ENCODE data around the gene PTH1R. TPM values are rescaled to one million over a fixed set of nuclear protein-coding genes. Genes with fewer than 3 reads are reported as not detected.
A peak's percentile ranks its signal among the peaks of the same experiment; 100 is the strongest.

Gene PTH1R
- total RNA-seq, 2 donors from 2014 or later = not detected

GRCh38 chr3:46933261-46933660 is 55.7 kb downstream of the PTH1R start:
- Mint-ChIP-seq H3K4me3 (no peak overlapping the region), H3K9me3 (peaks cover 5% of the 10 kb centered on the region), H3K36me3 (ENCODE audit: low read depth) (peaks cover 54% of the 10 kb centered on the region), H3K27me3 (no peaks in the 10 kb centered on the region), H3K27ac (no peak overlapping the region), H3K4me1 (peaks cover 40% of the 10 kb centered on the region)
- ATAC-seq (replicated peaks) = no peak

DNA sequence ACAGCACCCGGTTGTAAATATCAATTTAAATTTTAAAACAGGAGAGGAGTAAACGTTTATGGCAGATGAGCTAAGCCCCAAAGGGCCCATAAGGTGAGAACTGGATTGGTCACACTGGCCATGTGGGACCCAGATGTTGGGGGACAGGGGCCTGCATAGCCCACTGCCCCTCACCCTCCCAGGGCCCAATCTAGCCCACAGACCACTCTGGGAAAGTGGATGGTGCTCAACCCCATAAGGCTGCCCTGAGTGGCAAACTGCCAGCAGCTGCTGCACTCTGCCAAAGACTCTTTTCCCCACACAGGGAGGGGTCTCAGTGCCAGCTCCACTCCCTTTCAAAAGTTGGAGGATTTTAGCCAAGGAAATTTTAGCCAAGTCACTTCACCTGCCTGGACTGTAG is 56.6 kb downstream of the PTH1R start:
- peaks cover 54% of the 10 kb centered on the region for H3K36me3 Mint-ChIP-seq (ENCODE audit: low read depth)
- peaks cover 36% of the 10 kb centered on the region for H3K4me1 Mint-ChIP-seq
- no peaks in the 10 kb centered on the region for H3K27me3 Mint-ChIP-seq
- H3K4me3 Mint-ChIP-seq = no peak overlapping the region
- no peak overlapping the region for H3K27ac Mint-ChIP-seq
- ATAC-seq (replicated peaks) = no peak
- H3K9me3 Mint-ChIP-seq = no peaks in the 10 kb centered on the region

DNA sequence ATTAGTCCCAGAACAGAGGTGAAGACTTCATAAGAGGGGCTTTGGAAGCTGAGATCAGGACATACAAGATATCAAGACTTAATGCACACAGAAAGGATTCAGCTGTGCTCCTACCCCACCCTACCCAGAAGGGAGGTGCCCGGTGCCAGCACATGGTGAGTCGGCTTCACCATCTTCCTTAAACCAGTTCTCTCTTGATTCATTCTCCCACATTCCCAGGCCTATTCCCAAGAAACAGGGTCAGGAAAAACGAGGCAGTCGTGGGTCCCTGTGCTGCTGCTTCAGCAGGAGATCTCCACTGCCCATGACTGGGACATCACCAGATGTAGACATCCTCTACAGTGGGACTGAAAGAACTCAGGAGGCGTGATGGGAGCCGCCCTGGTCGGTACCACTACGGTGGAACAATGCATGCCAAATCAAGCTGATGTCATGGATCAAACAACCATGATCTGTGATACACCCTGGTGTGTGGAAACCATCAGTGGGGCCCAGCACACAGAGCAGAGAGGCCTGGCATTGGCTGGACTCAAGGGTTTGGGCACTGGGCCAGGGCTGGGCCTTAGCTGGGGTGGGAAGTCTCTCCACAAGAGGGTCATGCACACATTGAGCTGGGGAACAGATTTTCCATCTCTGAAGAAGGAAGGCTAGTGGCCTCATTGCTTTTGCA is 57.1 kb downstream of the PTH1R start:
- Mint-ChIP-seq H3K36me3 (ENCODE audit: low read depth) (peaks cover 54% of the 10 kb centered on the region), H3K27me3 (no peaks in the 10 kb centered on the region), H3K27ac (no peak overlapping the region), H3K9me3 (no peaks in the 10 kb centered on the region), H3K4me1 (peaks cover 34% of the 10 kb centered on the region), H3K4me3 (no peak overlapping the region)
- ATAC-seq (replicated peaks) = no peak

DNA sequence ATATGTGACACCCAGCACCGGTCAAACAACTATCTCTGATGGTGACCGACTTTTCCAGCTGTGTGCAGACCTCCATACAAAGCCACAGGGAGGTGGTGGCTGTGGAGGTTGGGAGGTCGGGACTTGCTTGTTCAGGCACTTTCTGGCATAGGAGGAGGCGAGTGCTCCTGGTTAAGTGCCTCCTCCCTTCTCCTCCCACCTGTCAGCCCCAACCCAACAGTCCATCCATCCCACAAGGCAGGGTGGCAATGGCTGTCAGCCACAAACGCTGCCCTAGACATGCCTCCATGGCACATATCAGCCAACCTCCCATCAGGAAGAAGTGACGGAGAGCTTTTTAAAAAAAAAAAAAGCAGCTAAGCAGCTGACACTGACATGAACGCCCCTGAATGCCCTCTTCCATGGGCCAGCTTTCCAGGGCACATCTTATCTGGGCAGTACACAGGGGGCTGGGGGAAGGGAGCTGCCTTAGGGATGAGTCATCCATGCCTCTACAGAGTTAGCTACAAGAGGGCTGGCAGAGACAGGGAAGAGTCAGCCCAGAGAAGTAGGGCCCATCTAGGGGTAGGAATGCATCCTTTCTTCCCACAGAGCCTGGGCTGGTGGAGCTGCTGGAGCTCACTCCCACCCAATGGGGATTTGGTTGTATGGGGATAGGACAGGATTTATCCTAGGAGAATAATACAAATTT is 57.8 kb downstream of the PTH1R start:
- no peaks in the 10 kb centered on the region for H3K9me3 Mint-ChIP-seq
- no peaks in the 10 kb centered on the region for H3K27me3 Mint-ChIP-seq
- no peak overlapping the region for H3K4me3 Mint-ChIP-seq
- peak overlapping the region; percentile 70 for H3K27ac Mint-ChIP-seq
- H3K4me1 Mint-ChIP-seq = peaks cover 37% of the 10 kb centered on the region
- peaks cover 60% of the 10 kb centered on the region for H3K36me3 Mint-ChIP-seq (ENCODE audit: low read depth)
- ATAC-seq (replicated peaks) = no peak

DNA sequence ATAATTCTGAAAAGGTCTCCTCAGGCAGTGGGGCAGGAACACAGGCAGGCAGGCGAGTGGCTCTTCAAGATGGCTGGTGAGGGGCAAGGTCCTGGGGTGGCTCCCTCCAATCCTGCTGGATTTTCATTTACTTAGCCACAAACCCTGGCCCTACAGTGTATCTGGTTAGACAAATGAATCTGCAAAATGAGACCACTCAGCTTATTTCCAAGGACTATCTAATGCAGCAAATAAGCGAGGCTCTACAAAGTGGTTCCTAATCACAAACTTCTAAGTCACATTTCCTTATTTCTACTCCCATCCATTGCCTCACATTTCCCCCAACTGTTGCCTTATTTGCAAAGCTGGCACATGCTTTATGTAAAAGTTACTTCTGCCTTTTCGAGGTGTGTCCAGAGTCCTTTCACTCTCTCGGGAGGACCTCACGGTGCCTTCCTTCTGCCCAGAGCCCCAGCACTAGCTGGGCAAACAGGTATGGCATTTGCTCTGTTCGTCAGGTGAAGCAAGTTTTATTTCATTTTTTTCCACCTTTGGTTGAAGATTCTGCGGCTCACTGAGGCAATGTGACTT is 58.6 kb downstream of the PTH1R start:
- ATAC-seq (replicated peaks) = no peak
- Mint-ChIP-seq H3K9me3 (no peaks in the 10 kb centered on the region), H3K27me3 (no peaks in the 10 kb centered on the region), H3K27ac (peak overlapping the region; percentile 70), H3K4me3 (no peak overlapping the region), H3K36me3 (ENCODE audit: low read depth) (peaks cover 61% of the 10 kb centered on the region), H3K4me1 (peaks cover 43% of the 10 kb centered on the region)

- H3K27me3 Mint-ChIP-seq = no peaks in the 10 kb centered on the region
- H3K4me3 Mint-ChIP-seq = no peak overlapping the region
- peaks cover 37% of the 10 kb centered on the region for H3K4me1 Mint-ChIP-seq
- no peak for ATAC-seq (replicated peaks)
- H3K27ac Mint-ChIP-seq = peak overlapping the region; percentile 70
- no peaks in the 10 kb centered on the region for H3K9me3 Mint-ChIP-seq
- peaks cover 69% of the 10 kb centered on the region for H3K36me3 Mint-ChIP-seq (ENCODE audit: low read depth)
These were observed 59.3 kb downstream of the PTH1R start for GRCh38 chr3:46936733-46937250.

DNA sequence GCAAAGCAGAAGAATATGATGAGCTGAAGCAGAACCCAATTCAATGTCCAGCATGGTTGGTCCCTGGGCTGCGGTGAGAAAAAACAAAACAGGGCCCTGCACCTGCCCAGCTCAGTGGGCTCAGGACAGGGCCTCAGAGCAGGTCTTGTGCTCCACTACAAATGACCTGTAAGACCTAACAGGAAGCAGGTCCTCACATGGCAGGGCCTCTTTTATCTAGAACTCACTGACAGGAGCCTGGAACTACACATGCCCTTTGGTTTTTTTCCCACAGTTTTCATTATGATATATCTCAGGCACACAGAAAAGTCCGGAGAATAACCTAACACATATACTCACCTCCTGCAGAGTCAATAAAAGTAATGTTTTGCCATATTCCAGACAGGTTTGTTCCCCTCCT is 60.6 kb downstream of the PTH1R start:
- H3K36me3 Mint-ChIP-seq (ENCODE audit: low read depth) = peaks cover 80% of the 10 kb centered on the region
- H3K4me1 Mint-ChIP-seq = peaks cover 36% of the 10 kb centered on the region
- ATAC-seq (replicated peaks) = no peak
- H3K9me3 Mint-ChIP-seq = no peaks in the 10 kb centered on the region
- H3K27me3 Mint-ChIP-seq = no peaks in the 10 kb centered on the region
- H3K4me3 Mint-ChIP-seq = no peak overlapping the region
- H3K27ac Mint-ChIP-seq = peak overlapping the region; percentile 63

DNA sequence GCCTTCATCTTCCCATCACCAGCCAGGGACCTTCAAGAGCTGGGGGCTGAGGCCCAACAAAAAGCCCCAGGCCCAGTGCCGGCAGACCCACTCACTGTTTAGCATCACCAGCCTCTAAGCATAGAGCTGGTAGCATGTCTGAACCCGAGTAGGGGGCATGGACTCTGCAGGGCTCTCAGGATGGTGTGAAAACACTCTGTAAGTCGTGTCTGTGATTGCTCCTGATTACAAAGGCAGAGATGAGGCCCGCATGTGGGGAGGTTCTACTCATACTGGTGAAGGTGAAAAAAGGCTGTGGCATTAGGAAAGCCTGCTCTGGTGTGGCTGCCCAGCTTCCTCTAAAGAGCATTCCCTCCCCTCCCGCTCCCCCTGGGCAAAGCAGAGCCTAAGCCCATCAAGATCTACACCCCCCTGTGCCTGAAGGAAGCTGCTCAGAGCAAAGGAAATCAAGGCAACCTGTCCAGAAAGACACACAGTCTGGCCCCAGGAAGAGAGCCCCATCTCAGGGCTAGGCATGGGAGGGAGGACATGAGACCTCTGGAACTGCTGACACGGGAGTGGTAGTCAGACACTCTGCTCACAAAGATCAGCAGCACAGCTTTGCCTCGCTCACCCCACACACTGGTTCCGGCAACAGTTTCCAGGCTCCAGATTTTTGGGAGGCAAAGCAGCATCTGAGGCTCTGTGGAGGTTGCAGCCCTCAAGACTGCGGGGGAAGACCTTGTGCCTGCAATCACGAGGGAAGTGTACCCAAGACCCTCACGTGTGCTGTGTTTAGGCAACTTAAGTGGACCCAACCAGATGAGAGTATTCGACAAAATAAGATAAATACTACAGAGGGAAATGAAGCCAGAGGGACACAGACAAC is 62.3 kb downstream of the PTH1R start:
- peaks cover 87% of the 10 kb centered on the region for H3K36me3 Mint-ChIP-seq (ENCODE audit: low read depth)
- H3K4me1 Mint-ChIP-seq = peaks cover 43% of the 10 kb centered on the region
- no peak overlapping the region for H3K4me3 Mint-ChIP-seq
- H3K27me3 Mint-ChIP-seq = no peaks in the 10 kb centered on the region
- H3K9me3 Mint-ChIP-seq = no peaks in the 10 kb centered on the region
- no peak for ATAC-seq (replicated peaks)
- H3K27ac Mint-ChIP-seq = peak overlapping the region; percentile 77

DNA sequence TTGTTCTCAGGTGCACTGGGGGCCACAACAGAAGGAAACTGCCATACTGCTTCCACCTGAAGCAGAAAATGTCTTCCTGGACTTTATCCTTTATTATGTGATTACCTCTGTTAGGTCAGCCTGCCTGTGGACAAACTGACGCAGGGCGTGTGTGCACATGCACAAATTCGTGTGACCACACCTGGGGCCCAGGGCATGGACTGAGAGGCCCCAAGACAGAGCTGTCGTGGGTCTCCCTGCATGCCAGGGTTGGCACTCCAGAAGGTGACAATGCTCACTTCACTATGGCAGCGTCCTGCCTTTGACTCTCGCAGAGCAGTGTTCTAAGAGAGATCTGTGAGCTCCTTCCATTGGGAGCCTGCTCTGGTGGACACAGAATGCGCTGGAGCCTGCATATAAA is 64.6 kb downstream of the PTH1R start:
- no peak for ATAC-seq (replicated peaks)
- peaks cover 54% of the 10 kb centered on the region for H3K4me1 Mint-ChIP-seq
- H3K36me3 Mint-ChIP-seq (ENCODE audit: low read depth) = peaks cover 86% of the 10 kb centered on the region
- H3K9me3 Mint-ChIP-seq = no peaks in the 10 kb centered on the region
- H3K27me3 Mint-ChIP-seq = no peaks in the 10 kb centered on the region
- H3K4me3 Mint-ChIP-seq = peak overlapping the region; percentile 25
- H3K27ac Mint-ChIP-seq = peak overlapping the region; percentile 82

GRCh38 chr3:46942481-46943236 is 65.1 kb downstream of the PTH1R start:
- no peak for ATAC-seq (replicated peaks)
- Mint-ChIP-seq H3K27me3 (no peaks in the 10 kb centered on the region), H3K4me1 (peaks cover 59% of the 10 kb centered on the region), H3K27ac (peak overlapping the region; percentile 82), H3K9me3 (no peaks in the 10 kb centered on the region), H3K4me3 (peak overlapping the region; percentile 25), H3K36me3 (ENCODE audit: low read depth) (peaks cover 86% of the 10 kb centered on the region)

- no peaks in the 10 kb centered on the region for H3K9me3 Mint-ChIP-seq
- no peak for ATAC-seq (replicated peaks)
- H3K4me3 Mint-ChIP-seq = no peak overlapping the region
- peaks cover 62% of the 10 kb centered on the region for H3K4me1 Mint-ChIP-seq
- H3K27me3 Mint-ChIP-seq = no peaks in the 10 kb centered on the region
- peaks cover 81% of the 10 kb centered on the region for H3K36me3 Mint-ChIP-seq (ENCODE audit: low read depth)
- H3K27ac Mint-ChIP-seq = peak overlapping the region; percentile 94
These were observed 66.0 kb downstream of the PTH1R start for GRCh38 chr3:46943237-46944187.

- Mint-ChIP-seq H3K27me3 (no peaks in the 10 kb centered on the region), H3K27ac (peak overlapping the region; percentile 94), H3K9me3 (no peaks in the 10 kb centered on the region), H3K4me1 (peaks cover 63% of the 10 kb centered on the region), H3K36me3 (ENCODE audit: low read depth) (peaks cover 74% of the 10 kb centered on the region), H3K4me3 (no peak overlapping the region)
- ATAC-seq (replicated peaks) = no peak
These were observed 66.7 kb downstream of the PTH1R start for GRCh38 chr3:46944191-46944590.

DNA sequence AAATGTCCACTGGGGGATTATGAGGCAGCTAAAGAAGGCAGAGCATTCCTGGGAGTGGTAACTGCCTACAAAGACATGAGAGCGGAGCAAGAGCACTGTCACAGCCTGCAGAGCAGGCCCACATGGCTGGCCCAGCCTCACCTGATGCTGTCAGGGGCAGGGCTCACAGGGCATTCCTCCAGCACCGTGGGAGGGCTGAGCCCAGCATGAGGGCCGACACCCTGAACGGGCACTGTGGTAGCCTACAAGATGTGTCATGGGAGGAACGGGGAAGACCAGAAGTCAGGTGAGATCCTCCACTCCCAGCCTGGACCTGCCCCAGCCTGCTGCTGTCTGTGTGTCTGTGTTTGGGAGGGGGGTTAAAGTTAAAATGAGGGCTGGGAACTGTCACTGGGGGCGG is 68.9 kb downstream of the PTH1R start:
- Mint-ChIP-seq H3K9me3 (no peaks in the 10 kb centered on the region), H3K27me3 (no peaks in the 10 kb centered on the region), H3K4me1 (peaks cover 61% of the 10 kb centered on the region), H3K27ac (peak overlapping the region; percentile 94), H3K36me3 (ENCODE audit: low read depth) (peaks cover 52% of the 10 kb centered on the region), H3K4me3 (peak overlapping the region; percentile 78)
- no peak for ATAC-seq (replicated peaks)

Data from activated T-helper 17 cell treated with anti-CD3 and anti-CD28 coated beads, Interleukin-2, amount 50 U/mL, for 72 hours (primary cell).